ENCODE results near the gene ANKRD13D. TPM values are rescaled to one million over a fixed set of nuclear protein-coding genes. Genes with fewer than 3 reads are reported as not detected.

Gene ANKRD13D
- total RNA-seq, result 29.6 and 29.8 TPM in 2 replicates

GRCh38 chr11:67289226-67289650 lies at the start of gene ANKRD13D:
ANKRD13D (plus strand) TSS chr11:67289303; CDS start chr11:67289461, 158 bp downstream.
- TF ChIP-seq CTCF (IDR thresholded peaks at IDR 0.05; ENCODE audit: insufficient read depth, low read depth, low read length), result no peak
- no peak for DNase-seq (ENCODE audit: low read depth)
- peak within 1 kb of the TSS; percentile 84 for H3K4me3 ChIP-seq (ENCODE audit: low read depth, low read length)

GRCh38 chr11:67239783-67240575 lies 49.1 kb upstream of the ANKRD13D start:
- peak; percentile 24 for TF ChIP-seq CTCF (IDR thresholded peaks at IDR 0.05; ENCODE audit: insufficient read depth, low read depth, low read length)
- peak; percentile 99 for DNase-seq (ENCODE audit: low read depth)
- peak overlapping the region; percentile 73 for H3K4me3 ChIP-seq (ENCODE audit: low read depth, low read length)

- TF ChIP-seq CTCF (IDR thresholded peaks at IDR 0.05; ENCODE audit: insufficient read depth, low read depth, low read length), result no peak
- peak; percentile 77 for DNase-seq (ENCODE audit: low read depth)
- peak overlapping the region; percentile 73 for H3K4me3 ChIP-seq (ENCODE audit: low read depth, low read length)
Observed at GRCh38 chr11:67240576-67241389, 48.3 kb upstream of the ANKRD13D start.

- DNase-seq (ENCODE audit: low read depth), result no peak
- H3K4me3 ChIP-seq (ENCODE audit: low read depth, low read length), result no peak overlapping the region
- TF ChIP-seq CTCF (IDR thresholded peaks at IDR 0.05; ENCODE audit: insufficient read depth, low read depth, low read length), result no peak
Observed at GRCh38 chr11:67242548-67242947, 46.6 kb upstream of the ANKRD13D start.

GRCh38 chr11:67243051-67243450 lies 46.1 kb upstream of the ANKRD13D start:
- no peak for TF ChIP-seq CTCF (IDR thresholded peaks at IDR 0.05; ENCODE audit: insufficient read depth, low read depth, low read length)
- DNase-seq (ENCODE audit: low read depth), result no peak
- H3K4me3 ChIP-seq (ENCODE audit: low read depth, low read length), result no peak overlapping the region

GRCh38 chr11:67245046-67245445 lies 44.1 kb upstream of the ANKRD13D start:
- no peak for TF ChIP-seq CTCF (IDR thresholded peaks at IDR 0.05; ENCODE audit: insufficient read depth, low read depth, low read length)
- no peak overlapping the region for H3K4me3 ChIP-seq (ENCODE audit: low read depth, low read length)
- DNase-seq (ENCODE audit: low read depth), result no peak

All from fibroblast of villous mesenchyme (primary cell).